CD4-positive, alpha-beta T cell treated with Interleukin-2 at 100 ng/mL for 4 hours (primary cell): Measurements from ENCODE around the gene TXNRD3.
"Not testable (repeated sequence)": the region's sequence is repeated elsewhere in the genome, so short reads cannot be mapped to it uniquely, and the experiment has no call there.

ENCODE experiments used
- DNase-seq: peaks from one replicate; pipeline ENCODE4 v3.0.0-alpha.2; 2020; ENCODE audit warnings: low spot score

TXNRD3 gene

DNA sequence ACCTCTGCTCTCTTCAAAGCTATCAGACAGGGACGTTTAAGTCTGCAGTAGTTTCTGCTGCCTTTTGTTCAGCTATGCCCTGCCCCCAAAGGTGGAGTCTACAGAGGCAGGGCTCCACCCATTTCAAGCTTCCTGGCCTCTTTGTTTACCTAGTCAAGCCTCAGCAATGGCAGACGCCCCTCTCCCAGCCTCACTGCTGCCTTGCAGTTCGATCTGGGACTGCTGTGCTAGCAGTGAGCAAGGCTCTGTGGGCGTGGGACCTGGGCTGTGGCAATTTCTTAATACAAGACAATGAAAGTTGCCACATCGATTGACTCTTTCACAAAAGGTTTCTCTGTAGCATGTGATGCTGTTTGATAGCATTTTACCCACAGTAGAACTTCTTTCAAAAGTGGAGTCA is 63.4 kb downstream of the TXNRD3 start:
- DNase-seq, result not testable (repeated sequence)

GRCh38 chr3:126582311-126582710 is 72.6 kb downstream of the TXNRD3 start:
- no peak for DNase-seq

DNA sequence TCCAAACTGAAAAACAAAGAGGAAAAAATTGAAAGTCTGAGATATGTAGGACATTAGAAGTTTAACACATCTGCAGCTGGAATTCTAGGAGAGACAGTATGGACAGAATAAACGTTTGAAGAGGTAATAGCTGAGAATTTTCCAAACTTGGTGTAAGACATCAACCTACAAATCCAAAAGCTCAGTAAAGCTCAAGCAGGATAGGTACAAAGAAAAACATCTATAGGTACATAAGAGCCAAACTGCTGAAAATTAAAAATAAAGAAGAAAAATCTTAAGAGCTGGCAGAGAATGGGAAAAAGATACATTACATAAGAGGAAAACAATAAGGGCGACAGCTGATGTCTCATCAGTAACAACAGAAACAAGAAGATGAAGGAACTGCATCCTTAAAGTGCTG is 73.4 kb downstream of the TXNRD3 start:
- no peak for DNase-seq

DNA sequence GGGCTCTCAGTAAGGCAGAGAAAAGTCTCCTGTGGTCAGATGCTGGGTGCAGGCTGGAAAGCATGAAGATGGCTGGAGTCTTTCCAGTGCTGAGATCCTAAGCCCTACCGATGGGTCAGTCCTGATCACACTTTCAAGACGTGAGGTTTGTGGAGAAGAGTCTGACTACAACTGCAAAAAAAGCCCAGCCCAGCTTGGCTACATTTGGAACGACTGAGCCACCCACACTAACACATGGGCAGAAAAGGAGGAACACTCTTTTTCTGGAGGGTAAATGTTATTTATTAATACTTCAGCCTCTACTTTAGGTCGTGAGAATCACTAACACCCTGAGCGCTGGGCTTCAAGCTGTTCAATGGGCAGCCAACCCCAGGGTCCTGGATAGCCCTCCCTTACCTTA is 74.2 kb downstream of the TXNRD3 start:
- no peak for DNase-seq

DNA sequence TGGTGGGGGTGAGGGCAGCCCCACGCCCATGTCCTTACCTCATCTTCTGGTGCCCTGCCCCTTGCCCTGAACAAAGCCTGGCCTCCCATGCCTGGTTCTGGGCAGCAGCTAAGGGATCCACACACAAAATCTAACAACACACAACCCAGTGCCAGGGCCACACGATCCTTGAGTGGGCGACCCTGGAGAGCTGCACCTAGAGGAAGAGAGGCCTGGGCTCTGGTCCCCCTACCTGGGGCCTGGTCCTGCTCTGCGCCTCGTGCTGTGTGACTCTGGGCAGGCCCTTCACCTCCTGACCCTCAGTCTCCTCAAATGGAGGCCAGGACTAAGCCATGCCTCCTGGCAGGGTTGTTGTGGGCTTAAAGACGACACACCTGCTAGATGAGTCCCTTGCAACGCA is 76.2 kb downstream of the TXNRD3 start:
- DNase-seq, result no peak

- no peak for DNase-seq
Observed at GRCh38 chr3:126577261-126577660, 77.7 kb downstream of the TXNRD3 start.

DNA sequence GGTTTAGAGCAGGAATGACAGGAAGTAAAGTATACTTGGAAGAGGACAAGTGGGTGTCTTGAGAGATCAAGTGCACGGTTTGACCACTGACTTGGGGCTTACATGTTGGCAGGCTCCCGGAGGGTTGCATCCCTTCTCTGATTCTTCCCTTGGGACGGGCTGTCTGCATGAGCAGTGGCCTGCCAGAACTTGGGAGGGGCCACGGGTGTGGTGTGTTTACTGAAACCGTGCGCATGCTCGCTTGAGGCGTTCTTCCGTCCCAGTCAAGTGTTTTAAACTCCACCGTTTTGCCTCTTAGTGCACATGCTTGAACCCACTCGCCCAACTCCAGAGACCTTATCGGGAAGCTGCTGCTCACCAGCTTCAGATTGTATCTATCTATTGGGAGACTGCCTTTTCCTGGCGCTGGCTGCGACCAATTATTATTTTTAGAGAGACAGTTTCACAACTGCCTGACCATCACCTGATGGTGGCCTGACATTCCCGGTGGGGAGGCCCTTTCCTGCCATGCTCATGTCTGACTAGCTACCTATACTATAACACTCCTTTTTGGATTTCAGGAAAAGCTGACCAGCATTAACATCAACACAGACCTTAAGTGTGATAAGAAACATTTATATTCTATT is 81.3 kb downstream of the TXNRD3 start:
- DNase-seq, result no peak

- DNase-seq, result no peak
Observed at GRCh38 chr3:126571078-126571477, 83.8 kb downstream of the TXNRD3 start.

DNA sequence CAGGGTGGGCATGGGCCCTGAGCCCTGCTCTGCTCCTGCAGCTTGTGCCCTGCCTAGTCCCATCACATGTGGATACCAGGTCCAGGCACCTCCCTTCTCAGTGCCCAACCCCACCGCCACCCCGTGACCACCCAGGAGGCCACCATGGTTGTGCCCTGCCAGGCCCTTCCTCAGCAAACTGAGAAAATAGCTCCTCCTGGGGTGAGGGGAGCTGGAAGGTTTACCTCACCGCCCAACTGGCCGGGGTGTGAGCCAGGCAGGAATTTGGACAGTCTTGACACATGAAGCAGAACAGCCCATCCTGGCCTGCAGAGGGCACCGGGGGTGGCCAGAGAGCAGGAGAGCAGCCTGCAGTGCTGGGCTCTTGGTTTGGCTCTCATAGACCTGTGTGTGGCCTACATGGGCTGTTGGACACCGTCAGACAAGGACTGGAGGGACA is 84.8 kb downstream of the TXNRD3 start:
- DNase-seq, result no peak

- no peak for DNase-seq
Observed at GRCh38 chr3:126569390-126569975, 85.4 kb downstream of the TXNRD3 start.

DNA sequence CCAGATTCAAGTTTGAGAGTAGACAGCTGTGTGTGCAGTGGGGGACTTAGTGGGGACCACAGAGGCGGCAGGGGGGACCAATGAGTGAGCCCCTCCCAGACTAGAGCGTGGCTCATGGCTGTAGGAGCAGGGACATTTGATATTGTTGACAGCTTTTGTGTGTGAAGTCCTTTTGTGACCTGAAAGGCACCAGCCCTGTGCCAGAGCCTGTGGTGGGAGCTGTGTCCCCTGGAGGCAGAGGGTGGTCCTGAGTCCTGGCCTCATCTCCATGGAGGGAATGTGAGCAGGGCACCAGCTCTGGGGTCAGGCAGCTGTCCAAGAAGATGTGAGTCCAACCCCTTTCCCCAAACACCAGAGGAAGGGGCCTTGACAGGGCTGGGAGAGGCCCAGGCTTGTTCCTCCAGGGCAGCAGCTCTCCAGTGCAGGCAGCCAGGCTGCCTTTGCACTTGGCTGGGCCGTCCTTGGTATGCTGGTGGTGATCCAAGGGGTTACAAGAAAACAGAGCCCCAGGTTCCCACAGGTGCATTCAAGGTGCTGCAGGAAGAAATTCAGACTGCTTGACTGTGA is 86.1 kb downstream of the TXNRD3 start:
- DNase-seq, result no peak

DNA sequence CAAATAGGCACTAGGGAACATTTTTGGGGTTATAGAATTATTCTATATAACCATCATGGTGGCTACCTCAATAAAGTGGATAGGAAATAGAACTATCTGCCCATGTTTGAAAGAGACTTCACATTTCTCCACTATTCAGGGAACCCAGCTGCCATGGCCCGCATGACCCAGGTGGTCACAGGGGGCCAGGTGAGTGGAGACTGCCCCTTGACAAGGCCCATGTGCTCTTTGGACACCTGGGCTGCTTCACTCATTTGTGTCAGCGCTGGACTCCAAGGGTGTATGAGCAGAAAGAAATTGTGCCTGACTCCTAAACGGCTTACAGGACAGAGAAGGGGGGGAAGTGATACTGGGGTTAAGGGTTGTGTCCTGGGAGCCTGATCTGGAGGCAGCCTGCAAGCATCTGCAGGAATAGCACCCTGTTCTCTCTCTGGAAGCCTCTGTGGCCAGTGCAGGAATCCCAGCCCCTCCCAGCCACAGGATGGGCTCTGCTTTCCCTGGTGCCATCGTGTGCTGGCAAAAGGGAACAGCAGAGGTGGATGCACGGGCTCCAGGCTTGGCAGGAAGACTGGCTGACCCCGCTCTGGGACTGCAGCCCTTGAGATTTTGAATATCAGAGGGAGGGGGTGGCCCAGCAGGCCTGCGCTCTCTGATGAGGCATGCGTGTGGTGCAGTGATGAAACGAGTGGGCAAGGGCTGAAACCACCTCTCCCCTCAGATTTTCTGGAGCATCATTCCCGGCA is 87.1 kb downstream of the TXNRD3 start:
- no peak for DNase-seq

GRCh38 chr3:126562737-126563276 is 92.1 kb downstream of the TXNRD3 start:
- DNase-seq, result no peak

GRCh38 chr3:126558336-126559071 is 96.4 kb downstream of the TXNRD3 start, which contains the start of gene C3orf22:
C3orf22 (minus strand) TSS chr3:126558932; CDS start chr3:126553390, 5,542 bp downstream.
- DNase-seq, result no peak

GRCh38 chr3:126557761-126558160 is 97.2 kb downstream of the TXNRD3 start:
- no peak for DNase-seq

- DNase-seq, result no peak
Observed at GRCh38 chr3:126557415-126557745, 97.5 kb downstream of the TXNRD3 start.
